ENCODE measurements around the gene MLLT6. TPM values are rescaled to one million over a fixed set of nuclear protein-coding genes. Genes with fewer than 3 reads are reported as not detected.

Gene MLLT6
- total and polyA plus RNA-seq, 2 of the 13 experiments (the other 11 are each of a cell fraction or from before 2014, with no cell fraction given) = 50.7 to 69.5 TPM

DNA sequence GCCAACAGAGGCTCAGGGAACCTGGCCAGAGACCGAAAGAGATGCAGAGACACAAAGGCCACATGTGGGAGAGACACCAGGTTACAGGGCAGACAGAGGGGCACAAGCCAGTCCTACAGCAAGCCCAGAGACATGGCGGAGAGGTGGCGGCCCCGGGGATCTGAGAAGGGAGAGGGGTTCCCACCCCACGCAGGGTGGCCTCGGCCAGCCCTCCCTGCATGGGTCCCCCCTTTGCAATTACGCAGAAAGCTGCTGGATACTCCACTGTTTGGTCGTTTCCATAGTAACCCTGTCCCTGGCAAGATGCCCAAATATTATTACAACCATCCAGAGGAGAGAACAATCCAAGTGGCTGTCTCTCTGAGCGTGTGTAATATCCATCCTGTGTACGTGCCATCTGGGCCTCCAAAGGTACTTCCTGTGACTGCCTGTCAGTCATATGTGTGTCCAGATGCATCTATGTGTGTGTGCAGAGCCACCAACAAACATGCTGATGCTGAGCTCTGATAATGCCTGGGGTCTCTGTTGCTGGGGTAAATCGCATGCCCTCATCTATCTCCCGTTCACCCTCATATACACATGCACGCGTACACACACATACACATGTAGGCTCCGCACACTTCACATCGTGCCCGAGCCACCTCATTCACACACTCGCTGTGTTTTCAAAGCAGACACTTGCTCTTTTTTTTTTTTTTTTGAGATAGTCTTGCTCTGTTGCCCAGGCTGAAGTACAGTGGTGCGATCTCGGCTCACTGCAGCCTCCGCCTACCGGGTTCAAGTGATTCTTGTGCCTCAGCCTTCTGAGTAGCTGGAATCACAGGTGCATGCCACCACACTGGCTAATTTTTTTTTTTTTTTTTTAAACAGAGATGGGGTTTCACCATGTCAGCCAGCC, 37.6 kb downstream of the MLLT6 start (continued):
- TF ChIP-seq MYNN (CRISPR knock-in tag; IDR thresholded peaks at IDR 0.05; ENCODE audit: low read depth) = no peak
- no peak for TF ChIP-seq HDAC6 (IDR thresholded peaks at IDR 0.05; ENCODE audit: low read depth, low read length)
- TF ChIP-seq FOXM1 (CRISPR knock-in tag; IDR thresholded peaks at IDR 0.05) = no peak
- no peak for TF ChIP-seq RXRA (CRISPR knock-in tag; IDR thresholded peaks at IDR 0.05)
- TF ChIP-seq, protein P1, sequence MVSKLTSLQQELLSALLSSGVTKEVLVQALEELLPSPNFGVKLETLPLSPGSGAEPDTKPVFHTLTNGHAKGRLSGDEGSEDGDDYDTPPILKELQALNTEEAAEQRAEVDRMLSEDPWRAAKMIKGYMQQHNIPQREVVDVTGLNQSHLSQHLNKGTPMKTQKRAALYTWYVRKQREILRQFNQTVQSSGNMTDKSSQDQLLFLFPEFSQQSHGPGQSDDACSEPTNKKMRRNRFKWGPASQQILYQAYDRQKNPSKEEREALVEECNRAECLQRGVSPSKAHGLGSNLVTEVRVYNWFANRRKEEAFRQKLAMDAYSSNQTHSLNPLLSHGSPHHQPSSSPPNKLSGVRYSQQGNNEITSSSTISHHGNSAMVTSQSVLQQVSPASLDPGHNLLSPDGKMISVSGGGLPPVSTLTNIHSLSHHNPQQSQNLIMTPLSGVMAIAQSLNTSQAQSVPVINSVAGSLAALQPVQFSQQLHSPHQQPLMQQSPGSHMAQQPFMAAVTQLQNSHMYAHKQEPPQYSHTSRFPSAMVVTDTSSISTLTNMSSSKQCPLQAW (CRISPR knock-in tag; IDR thresholded peaks at IDR 0.05) = no peak
- TF ChIP-seq, protein P2, sequence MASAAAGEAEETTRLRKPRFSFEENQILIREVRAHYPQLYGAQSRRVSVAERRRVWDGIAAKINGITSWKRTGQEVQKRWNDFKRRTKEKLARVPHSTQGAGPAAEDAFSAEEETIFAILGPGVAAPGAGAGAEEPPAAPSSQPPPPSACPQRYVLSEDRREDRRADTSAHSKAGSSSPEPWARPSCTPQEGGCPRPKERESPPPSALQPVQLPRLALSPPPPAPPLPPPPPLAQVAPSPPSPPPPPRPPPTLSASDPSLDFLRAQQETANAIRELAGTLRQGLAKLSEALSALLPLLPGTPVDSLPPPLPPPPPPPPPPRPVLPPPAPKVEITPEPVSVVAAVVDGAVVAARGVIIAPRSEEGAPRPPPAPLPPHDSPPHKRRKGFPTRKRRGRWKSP (CRISPR knock-in tag; IDR thresholded peaks at IDR 0.05) = no peak
- TF ChIP-seq ZNF616 (CRISPR knock-in tag; IDR thresholded peaks at IDR 0.05; ENCODE audit: low read depth) = no peak
- no peak for TF ChIP-seq ZNF589 (CRISPR knock-in tag; conservative IDR thresholded peaks at IDR 0.05)
- no peak for TF ChIP-seq BHLHE40 (IDR thresholded peaks at IDR 0.05; ENCODE audit: low read length)
- TF ChIP-seq FOXJ3 (CRISPR knock-in tag; IDR thresholded peaks at IDR 0.05; ENCODE audit: borderline replicate concordance) = no peak
- TF ChIP-seq, protein P3, sequence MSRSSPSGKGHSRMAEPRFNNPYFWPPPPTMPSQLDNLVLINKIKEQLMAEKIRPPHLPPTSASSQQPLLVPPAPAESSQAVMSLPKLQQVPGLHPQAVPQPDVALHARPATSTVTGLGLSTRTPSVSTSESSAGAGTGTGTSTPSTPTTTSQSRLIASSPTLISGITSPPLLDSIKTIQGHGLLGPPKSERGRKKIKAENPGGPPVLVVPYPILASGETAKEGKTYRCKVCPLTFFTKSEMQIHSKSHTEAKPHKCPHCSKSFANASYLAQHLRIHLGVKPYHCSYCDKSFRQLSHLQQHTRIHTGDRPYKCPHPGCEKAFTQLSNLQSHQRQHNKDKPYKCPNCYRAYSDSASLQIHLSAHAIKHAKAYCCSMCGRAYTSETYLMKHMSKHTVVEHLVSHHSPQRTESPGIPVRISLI (CRISPR knock-in tag; IDR thresholded peaks at IDR 0.05; ENCODE audit: borderline replicate concordance) = peak; percentile 28; the same call in 1 of the 2 replicates

Measured in HepG2 (cell line).